ENCODE results near the gene TBC1D2B.
A peak's percentile ranks its signal among the peaks of the same experiment; 100 is the strongest.

Gene TBC1D2B

DNA sequence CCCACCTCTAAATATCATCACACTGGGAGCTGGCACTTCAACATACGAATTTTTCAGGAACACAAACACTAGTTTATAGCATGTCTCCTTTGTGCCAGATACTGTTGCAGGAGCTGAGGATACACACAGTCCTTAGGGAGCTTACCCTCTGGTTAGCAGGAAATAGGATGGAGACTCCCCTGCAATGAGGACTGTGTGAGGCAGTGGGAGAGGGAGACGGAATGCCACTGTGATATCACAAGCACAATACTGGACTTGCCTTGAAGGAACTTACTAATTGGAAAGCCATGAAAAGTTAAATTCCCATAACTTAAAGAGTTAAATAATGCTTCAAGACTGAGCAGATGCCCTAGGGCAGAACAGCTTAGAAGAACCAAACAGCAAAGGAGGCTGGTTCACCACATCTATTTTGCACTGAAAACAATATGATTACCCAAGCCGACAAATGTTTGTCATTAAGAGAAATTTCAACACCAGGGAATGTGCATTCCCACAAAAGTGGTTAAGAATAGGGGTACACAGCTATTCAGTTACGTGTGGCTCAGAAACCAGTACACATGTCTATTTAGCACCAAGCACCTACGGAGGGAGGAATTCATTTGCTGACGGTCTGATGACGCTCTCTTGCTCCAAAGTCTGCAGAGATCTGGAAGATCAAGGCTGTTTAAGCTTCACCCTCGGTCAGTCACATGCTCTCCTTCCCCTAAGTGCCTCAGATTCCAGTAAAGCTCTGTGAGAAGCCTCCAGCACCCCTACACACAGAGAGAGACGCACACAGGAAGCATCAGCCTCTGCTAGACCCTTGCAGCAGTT, 5.2 kb downstream of the TBC1D2B start:
- DNase-seq (ENCODE audit: low spot score), result peak; percentile 84

DNA sequence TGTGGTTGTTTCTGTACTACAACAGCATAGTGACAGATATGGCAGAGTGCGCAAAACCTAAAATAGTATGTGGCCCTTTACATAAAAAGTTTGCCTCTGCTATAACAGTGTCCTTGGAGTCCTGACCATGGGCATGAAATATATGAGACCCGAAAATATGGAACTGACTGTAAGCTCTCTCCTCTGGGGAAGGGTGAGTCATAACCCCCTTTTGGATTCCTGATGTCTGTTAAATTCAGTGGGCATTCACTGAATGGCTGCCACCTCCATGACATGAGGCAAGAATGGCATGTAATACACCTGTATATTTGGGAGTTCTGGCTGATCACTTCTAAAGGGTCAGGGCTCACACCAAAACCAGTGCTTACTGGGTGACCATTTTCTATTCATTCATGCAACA, 6.1 kb downstream of the TBC1D2B start:
- DNase-seq (ENCODE audit: low spot score), result no peak

DNA sequence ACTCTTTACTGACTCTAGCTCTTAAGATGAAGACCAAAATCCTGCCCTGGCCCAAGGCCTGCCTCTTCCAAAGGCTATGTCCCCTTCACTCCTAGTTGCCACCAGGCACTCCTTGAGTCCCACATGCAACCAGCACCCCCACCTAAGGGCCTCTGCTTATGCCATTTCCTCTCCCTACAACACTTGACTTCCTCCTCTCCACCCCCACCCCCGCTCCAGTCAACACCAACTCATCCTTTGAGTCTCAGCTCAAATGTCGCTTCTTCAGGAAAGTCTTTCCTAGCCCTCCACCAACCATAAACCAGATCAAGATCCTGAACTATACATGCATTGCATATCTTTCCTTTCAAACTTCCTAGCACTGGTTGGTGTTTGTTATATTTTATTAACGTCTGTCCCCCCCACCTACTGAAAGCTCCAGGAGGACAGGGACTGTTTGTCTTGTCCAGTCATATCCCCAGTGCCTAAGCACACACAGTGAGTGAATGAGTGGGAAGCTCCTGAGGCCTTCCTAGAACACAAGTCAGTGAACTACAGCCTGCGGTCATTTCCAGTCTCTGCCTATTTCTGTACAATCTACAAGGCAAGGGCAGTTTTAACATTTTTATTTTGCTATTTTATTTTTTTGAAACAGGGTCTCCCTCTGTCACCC, 7.3 kb downstream of the TBC1D2B start:
- DNase-seq (ENCODE audit: low spot score), result peak; percentile 50

DNA sequence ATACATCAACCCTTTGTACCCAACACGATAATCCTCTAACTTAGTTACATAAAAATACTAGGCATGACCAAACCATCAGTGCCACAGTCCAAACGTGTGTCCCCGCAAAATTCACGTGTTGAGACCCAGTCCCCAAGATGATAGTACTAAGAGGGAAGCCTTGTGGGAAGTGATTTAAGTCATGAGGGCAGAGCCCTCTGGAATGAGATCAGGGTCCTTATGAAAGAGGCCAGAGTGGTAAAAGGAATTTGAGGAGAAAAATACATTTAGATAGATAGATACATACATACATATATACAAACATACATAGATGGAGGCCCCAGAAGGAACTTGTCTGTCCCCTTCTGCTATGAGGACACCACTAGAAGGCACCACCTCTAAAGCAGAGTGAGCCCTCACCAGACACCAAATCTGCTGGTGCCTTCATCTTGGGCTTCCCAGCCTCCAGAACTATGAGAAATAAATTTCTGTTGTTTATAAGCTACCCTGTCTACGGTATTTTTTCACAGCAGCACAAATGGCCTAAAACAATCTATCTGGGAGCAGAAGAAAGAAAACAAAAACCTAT, 8.0 kb downstream of the TBC1D2B start:
- no peak for DNase-seq (ENCODE audit: low spot score)

DNA sequence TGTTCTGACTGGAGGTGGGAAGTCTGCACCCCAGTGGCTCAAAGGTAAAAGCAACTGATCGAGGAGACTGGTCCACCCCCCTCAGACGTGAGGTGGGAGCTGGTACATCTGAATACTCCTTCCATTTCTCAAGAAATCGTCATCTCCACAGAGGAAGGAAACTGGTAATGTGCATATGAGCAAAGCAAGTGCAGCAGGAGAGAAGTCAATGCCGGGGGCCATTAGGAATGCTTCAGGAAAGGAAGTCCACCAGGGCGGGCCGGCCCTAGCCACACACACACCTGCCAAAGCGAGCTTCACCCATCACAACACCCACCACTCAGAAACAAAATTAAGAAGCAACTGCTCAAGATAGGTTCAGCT, 8.5 kb downstream of the TBC1D2B start:
- no peak for DNase-seq (ENCODE audit: low spot score)

DNA sequence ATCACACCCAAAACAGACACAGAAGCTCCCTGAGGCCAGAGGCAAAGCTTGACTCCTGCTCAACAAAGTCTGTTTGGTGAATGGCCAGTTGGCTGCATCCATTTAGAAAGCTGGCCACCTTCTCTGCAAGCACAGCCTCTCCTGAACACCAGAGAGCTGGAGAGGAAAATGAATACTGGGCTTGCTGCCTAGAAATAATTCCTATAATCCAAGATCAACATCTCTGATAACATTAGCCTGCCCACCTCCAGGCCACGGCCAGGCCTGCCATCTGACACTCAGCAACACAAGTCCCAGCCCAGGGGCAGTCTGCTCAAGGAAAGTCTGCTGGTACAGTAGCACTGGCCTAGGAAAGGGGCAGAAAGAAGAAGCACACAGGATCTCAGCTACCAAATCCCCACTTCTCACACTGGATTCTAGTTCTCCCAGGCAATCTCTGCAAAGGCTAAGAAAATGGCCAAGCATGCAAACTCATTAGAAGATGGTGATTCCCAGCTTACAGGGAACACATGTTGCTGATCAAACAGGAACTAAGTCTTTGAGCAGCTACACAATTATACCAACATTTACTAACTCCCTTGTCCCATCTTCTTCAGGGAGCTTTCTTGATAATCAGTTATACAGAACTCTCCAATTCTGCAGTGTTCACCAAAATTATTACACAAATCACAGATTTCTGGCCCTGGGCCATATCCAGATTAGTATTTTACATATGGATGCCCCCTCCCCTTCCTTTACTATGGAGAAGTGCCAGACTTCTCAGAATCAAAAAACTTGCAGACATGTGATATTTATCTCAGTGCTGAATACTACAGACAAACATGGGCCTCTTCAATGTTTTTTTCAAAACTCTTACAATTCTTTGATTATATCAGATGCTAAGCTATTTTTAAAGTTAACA, 9.9 kb downstream of the TBC1D2B start:
- DNase-seq (ENCODE audit: low spot score), result no peak

DNA sequence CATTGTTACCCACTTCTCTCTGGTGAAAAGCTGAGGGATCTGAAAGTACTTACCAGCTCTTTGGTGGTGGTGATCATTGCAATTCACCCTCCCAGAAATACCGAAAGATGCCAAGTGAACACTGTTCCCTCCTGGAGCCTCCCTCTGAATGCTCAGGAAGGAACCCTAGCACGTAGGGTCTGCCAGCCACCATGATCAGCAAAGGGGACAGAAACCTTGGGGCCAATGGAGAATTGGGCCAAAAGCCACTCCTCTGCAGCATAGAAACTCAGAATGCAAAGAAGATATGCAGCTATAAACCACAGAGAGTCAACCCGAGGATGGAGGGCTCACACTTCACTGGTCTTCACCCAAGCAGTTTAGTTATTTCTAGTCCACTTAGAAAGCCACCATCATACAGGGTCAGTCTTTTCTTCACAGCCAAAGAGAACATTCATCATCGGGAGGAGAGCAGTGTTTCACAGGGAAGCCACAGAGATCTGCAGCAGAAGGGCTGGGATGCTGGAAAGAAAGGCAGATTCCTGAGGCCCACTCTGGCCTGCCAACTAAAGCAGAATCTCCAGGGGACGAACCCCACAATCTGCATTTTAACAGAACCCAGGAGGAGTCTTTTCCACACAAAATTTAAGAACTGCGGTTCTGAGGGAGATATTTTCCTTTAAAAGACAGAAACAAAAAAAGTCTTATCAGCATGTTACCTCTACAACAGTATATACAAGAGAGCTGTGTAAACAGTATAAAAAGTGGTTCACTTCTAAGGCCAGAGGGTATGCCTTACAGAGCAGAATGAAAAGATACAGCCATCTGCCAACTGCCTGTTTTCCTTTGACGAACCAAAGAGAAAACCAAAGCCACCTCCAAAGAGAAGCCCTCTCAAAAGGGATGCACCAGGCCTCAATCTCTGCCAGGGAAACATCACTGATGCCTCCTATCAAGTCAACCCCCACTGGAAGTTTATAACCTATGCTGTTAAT, 11.3 kb downstream of the TBC1D2B start:
- DNase-seq (ENCODE audit: low spot score), result no peak

DNA sequence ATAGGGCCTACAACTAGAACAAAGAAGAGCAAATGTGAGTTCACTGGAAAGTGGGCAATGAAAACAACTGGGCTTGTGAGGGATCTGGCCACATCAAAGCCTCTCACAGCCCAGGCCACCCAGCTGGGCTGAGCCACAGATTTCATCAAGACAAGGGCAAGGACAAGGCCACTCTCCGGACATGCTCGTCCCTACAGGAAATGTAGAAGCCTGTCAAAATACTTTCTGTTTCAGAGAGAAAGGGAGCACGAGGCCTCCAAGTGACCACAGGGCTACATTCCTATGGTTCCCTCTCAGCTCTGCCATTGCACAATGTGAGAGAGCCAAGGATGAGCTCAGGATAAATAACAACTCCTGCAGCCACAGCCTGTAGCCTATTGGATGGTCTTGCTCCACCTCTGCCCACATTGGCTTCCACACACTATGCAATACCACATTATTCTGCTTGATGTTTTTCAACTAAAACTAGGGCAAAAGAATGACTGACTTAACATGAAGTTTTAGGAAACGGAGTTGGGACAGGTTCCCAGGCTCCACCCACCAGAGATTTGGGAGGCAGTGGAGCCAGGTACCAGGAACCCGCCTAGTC, 12.1 kb downstream of the TBC1D2B start:
- DNase-seq (ENCODE audit: low spot score), result peak; percentile 77

DNA sequence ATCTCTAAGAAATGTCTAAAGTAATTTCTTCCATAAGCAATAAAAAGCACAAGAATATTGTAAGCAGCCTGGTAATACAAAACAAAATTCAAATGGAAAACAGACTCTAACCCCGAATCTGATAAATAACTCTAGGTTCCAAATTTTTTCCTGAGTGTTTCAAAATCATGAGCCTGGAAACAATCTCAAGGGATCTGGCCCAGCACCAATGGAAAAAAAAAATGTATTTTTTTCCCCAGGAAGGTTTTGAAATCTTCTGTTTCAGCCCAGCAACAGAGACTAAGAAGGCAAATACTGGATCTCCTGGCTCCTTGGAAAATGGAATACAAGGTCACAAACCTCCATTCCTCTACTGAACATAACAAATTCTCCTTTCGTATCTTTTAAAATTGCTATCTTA, 13.0 kb downstream of the TBC1D2B start:
- DNase-seq (ENCODE audit: low spot score), result no peak

DNA sequence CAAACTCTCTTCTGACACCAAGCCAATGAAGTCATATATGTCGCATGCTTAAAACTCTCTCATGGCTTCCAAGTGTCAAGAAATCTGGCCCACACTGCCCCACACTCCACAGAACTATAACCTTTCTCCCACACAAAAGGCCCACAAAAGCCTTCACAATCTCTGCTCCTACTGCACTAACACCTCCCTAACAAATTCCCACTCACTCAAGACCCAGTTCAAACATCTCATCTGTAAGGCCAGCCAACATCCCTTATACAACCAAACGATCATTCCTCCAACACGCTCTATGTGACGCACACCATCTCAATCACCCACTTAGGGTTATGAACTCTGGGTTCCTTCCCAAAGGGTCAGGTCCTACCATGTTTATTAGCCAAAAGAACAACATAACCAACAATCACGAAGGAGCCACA, 13.5 kb downstream of the TBC1D2B start:
- DNase-seq (ENCODE audit: low spot score), result no peak

DNA sequence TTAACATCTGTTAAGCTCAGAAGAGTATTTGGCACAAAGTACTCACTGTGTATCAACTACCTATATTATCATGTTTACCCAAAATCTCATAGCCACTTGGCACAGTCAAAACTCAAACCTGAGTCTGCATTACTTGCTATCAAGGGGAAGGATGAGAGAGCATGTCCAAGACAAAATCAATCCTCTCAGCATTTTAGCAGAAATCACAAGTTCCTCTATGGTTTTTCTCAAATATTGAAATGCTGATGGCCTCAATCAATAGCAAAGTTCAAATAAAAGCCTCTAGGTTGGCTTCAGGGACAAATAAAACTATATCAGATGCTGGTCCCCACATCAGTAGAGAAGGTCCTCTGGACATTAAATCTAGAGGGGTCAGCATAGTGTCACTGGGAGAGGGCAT, 14.3 kb downstream of the TBC1D2B start:
- DNase-seq (ENCODE audit: low spot score), result no peak

DNA sequence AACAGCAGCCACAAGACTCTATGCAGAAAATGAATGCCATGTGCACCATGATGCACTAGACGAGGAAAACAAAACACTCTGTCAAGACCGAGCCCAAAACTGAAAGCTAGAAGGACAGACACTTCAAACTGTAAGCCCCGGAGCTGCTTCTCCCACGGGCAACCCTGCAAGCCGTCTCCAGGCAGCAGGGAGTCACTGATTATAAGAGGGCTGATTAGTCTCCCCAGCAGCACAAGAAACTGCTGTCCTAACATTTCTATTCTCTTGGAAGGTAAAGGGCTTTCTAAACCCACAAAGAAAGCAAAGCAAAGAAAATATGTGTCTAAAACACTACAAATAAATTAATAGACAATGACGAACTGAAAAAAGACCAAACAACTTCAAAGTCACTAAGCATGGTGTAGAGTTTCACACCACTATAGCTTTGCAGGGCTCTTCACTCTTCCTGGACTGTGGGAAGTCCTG, 15.5 kb downstream of the TBC1D2B start:
- peak; percentile 60 for DNase-seq (ENCODE audit: low spot score)

DNA sequence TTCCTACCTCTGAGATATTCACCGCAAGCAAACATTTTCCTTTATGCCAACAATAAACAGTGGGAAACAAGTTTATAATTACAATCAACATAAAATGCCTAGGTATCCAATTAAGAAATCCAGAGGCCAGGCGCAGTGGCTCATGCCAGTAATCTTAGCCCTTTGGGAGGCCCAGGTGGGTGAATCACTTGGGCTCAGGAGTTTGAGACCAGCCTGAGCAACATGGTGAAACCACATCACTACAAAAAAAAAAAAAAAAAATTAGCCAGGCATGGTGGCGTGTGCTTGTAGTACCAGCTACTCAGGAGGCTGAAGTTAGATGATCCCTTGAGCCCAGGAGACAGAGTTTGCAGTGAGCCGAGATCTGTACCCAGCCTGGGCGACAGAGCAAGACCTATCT, 17.3 kb downstream of the TBC1D2B start:
- no peak for DNase-seq (ENCODE audit: low spot score)

DNA sequence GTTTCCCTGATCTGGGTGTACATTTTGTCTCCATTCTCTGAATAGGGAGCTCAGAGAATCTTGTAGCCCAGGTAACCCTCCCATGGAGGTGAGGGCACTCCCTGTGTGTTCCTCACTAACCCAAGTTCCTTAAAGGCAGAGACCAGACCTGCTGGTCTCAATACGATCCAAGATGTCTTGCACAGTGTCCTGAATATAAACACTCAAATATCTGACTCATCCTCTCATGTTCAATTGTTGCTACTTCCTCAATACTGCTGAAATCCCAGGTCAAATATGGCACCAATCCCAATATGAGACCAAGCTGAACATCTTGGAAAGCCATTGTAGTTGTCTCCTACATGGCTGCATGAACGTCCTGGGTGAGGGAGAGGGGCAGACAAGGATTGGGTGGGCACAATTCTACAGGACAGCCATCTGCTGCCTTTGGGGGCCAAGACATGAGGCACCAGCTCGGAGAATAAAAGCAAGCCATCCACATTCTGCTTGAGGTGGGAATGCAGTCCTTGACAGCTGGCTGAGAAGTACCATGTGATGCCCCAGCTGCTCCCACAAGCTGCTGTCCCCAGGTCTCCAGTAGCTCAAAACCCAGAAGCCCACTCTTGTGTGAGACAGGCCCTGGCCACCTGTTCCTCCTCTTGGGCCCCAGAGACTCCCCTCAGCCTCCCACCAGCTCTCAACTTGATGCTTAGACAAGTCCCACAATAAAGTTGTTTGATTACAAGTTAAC, 18.2 kb downstream of the TBC1D2B start:
- no peak for DNase-seq (ENCODE audit: low spot score)

DNA sequence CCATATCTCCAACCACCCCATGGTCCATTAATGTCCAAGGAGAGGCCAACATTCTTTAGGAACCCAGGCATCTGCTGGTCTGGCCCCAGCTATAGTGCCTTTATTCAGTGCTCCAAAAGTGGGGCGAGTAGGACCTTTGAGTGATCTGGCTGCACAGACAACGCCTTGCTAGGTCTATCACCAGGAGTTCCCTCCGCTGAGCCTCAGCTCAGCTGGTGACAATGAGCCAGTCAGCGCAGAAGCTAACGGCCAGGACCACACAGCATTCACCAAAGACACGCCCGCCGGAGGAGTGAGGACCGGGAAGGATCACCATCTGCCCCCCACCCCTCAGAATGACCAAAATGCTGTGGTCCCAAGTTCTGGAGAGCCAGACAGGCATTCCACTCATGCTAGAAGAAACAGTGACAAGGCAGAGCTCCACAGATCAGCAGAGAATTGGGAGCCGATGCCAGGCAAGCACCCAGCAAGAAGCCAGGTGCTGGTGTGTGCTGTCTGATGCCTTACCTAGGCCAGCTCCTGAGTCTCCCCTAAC, 19.0 kb downstream of the TBC1D2B start:
- no peak for DNase-seq (ENCODE audit: low spot score)

DNA sequence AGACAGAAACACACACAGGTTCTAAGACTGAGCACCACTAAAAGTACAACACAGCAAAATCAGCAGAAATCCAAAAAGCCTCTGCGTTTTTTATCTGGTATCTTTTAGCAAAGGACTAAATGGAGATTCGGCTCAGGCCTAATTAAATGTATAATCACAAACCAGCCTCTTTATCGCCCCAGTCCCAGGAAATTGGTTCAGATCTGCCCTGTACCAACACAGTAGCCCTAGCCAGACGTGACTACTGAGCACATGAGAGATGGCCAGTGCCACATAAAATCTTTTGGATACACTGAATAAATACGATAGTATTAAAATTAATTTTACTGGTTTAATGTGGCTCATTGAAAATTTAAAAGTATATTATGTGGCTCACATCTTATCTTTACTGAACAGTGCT, 19.7 kb downstream of the TBC1D2B start:
- DNase-seq (ENCODE audit: low spot score), result no peak

DNA sequence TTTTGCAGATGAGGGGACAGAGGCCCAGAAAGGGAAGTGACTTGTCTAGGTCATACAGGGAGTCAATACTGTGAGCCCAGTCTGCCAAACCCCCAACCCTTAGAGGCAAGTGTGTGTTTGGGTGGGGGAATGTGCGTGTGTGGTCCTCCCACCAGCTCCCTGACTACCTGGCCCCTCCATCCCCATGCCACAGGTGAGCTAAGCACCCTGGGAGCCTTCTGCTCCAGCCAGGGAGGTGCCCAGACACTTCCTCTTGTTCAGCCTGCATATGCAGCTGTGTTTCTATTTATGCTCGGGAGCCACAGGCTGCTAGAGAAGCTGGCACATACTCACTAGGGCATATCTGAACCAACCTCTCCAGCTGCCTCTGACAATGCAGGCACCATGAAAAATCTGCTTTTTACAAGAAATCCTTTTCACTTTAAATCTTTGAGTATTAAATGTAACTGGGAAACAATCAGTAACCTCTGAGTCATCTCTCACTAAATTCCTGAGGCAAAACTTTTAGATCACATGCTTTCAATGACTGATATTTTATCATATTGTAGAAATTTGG, 20.7 kb downstream of the TBC1D2B start:
- DNase-seq (ENCODE audit: low spot score), result peak; percentile 64

DNA sequence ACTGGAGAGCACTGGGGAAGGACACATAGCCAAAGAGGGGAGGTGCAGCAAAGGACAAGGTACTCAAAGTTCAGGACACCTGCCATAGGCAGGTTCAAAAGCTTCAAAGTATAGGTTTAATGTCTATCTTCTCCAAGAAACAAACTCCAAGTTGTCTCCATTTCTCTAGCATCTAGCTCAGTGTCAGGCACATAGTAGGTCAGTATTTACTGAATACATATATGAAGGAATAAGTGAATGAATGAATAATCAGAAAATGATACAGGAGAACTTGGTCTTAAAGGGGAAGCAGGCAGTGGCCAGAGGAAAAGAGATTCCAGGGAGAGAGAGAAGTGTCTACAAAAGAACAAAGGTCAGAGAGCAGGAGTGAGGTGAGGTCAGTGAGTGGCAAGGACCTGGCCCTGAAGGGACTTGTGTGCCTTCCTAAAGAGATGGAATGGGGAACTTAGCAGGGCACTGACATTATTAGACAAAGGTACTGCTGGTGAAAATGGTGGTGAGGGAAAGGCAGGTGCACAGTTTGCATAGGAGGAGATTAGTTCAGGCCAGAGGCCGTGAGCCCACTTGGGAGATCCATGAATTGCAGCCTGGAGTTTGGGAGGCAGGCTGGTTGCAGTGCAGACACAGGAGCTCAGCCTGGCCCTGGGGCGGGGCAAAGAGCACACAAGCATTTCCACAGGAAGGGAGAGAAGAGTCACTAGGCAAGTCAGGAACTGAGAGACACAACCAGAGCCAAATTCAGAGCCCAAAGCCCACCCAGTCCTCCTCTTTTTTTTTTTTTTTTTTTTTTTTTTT, 21.4 kb downstream of the TBC1D2B start:
- DNase-seq (ENCODE audit: low spot score), result peak; percentile 64

DNA sequence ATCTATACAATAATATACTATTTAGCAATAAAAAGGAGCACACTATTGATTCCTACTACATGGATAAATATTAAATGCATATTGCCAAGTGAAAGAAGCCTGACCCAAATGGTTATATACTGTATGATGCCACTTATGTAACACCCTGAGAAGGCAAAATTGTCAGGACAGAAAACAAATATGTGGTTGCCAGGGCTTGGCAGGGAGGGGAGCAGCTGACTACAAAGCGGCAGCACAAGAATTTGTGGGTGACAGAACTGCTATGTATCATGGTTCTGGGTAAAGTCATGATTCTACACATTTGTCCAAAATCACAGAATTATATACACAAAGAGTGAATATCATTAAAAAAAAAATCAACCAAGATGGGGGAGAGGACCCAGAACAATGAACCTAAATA, 22.5 kb downstream of the TBC1D2B start:
- no peak for DNase-seq (ENCODE audit: low spot score)

Data from Ammon's horn (tissue), 1 donor.